SK-N-SH (cell line): ENCODE data around the gene MRPS27. TPM values are rescaled to one million over a fixed set of nuclear protein-coding genes. Genes with fewer than 3 reads are reported as not detected.

ENCODE experiments used
- CTCF ChIA-PET: fragments of 300-600, 350-600 bp; formaldehyde crosslinking; extraction: SDS; loops from one replicate; lab custom pipeline; 2021; lab: Yijun Ruan, JAX
- POLR2A ChIA-PET: fragments of 350-600 bp; sonication (Branson Sonifier 250); formaldehyde crosslinking; extraction: SDS; loops from one replicate; lab custom pipeline; 2020; ENCODE audit warnings: antibody characterized with exemption, inconsistent platforms; lab: Yijun Ruan, JAX
- DNase-seq: peaks from one replicate; pipeline ENCODE4 v3.0.0; 2012
- H2AFZ ChIP-seq: fragments of 200-600 bp; sonication (generic); 2 replicates; pipeline ENCODE4 v1.8.1; 2016; ENCODE audit warnings: antibody characterized with exemption, mild to moderate bottlenecking, low read depth
- H3F3A ChIP-seq: fragments of 200-600 bp; sonication (generic); replicated peaks from 2 replicates; pipeline ENCODE3; 2016; ENCODE audit warnings: antibody characterized with exemption, mild to moderate bottlenecking; ENCODE audit not compliant: insufficient read depth
- H3K27ac ChIP-seq, 2 experiments: fragments of 200-500 bp in 1 of 2; fragments of 200-600 bp in 1 of 2; sonication (Bioruptor generic) in 1 of 2; sonication (generic), shearing (Covaris generic) in 1 of 2; 2 replicates each; pipeline versions ENCODE4 v1.5.1 to v1.6.1; 2014 to 2016; ENCODE audit warnings: low read depth in 2 of 2, inconsistent platforms in 1 of 2, low read length in 1 of 2, mild to moderate bottlenecking in 1 of 2, mixed read lengths in 1 of 2
- H3K27me3 ChIP-seq: fragments of 200-600 bp; sonication (generic), shearing (Covaris generic); 2 replicates; pipeline ENCODE4 v1.6.1; 2016; ENCODE audit warnings: mixed run types; ENCODE audit not compliant: insufficient read depth
- H3K36me3 ChIP-seq, 2 experiments: fragments of 200-500 bp in 1 of 2; fragments of 200-600 bp in 1 of 2; sonication (Bioruptor generic) in 1 of 2; sonication (generic) in 1 of 2; replicated peaks in 1 of 2; 2 replicates each; pipeline versions ENCODE3 to v1.5.1; 2014 to 2016; ENCODE audit warnings: low read length in 1 of 2, mild to moderate bottlenecking in 1 of 2; ENCODE audit not compliant: insufficient read depth in 2 of 2, control insufficient read depth in 1 of 2
- H3K4me1 ChIP-seq, 2 experiments: fragments of 200-500 bp in 1 of 2; fragments of 200-600 bp in 1 of 2; sonication (Bioruptor generic) in 1 of 2; sonication (generic), shearing (Covaris generic) in 1 of 2; 2 replicates each; pipeline versions ENCODE4 v1.5.1 to v1.6.1; 2014 to 2016; ENCODE audit warnings: low read depth in 1 of 2, low read length in 1 of 2, mixed run types in 1 of 2; ENCODE audit not compliant: insufficient read depth in 2 of 2, control insufficient read depth in 1 of 2
- H3K4me2 ChIP-seq: fragments of 200-600 bp; sonication (generic), shearing (Covaris generic); 2 replicates; pipeline ENCODE4 v1.6.1; 2017; ENCODE audit warnings: mixed run types
- H3K4me3 ChIP-seq, 2 experiments: fragments of 200-500 bp in 1 of 2; fragments of 200-600 bp in 1 of 2; sonication (Bioruptor generic) in 1 of 2; sonication (generic), shearing (Covaris generic) in 1 of 2; 2 replicates each; pipeline versions ENCODE4 v1.5.1 to v1.8.1; 2014 to 2016; ENCODE audit warnings: low read depth in 2 of 2, inconsistent platforms in 1 of 2, low read length in 1 of 2, mild to moderate bottlenecking in 1 of 2, mixed read lengths in 1 of 2, moderate library complexity in 1 of 2
- H3K79me2 ChIP-seq: fragments of 200-600 bp; sonication (generic); 2 replicates; pipeline ENCODE4 v1.8.1; 2017; ENCODE audit warnings: mild to moderate bottlenecking; ENCODE audit not compliant: insufficient read depth
- H3K9ac ChIP-seq: fragments of 200-600 bp; sonication (generic); 2 replicates; pipeline ENCODE4 v1.6.1; 2017; ENCODE audit warnings: mixed run types
- H3K9me2 ChIP-seq: fragments of 200-600 bp; sonication (generic); 2 replicates; pipeline ENCODE4 v1.6.1; 2017; ENCODE audit warnings: mixed run types
- H3K9me3 ChIP-seq: fragments of 200-600 bp; sonication (generic); 2 replicates; pipeline ENCODE4 v1.6.1; 2017; ENCODE audit warnings: mixed run types, mild to moderate bottlenecking, moderate library complexity
- H4K20me1 ChIP-seq: fragments of 200-600 bp; sonication (generic); 2 replicates; pipeline ENCODE4 v1.6.1; 2017; ENCODE audit warnings: mild to moderate bottlenecking, mixed run types; ENCODE audit not compliant: insufficient read depth
- CHD2 ChIP-seq: fragments of 150-350 bp; IDR thresholded peaks from 2 replicates; pipeline ENCODE4 v1.6.1; 2018; ENCODE audit warnings: low read length; ENCODE audit not compliant: partially characterized antibody
- EZH2phosphoT487 ChIP-seq: fragments of 200-600 bp; sonication (generic); IDR thresholded peaks from 2 replicates; pipeline ENCODE4 v1.6.1; 2017; ENCODE audit warnings: low read depth, mixed run types, mild to moderate bottlenecking, antibody characterized with exemption, moderate library complexity, borderline replicate concordance
- FOSL2 ChIP-seq: IDR thresholded peaks from 2 replicates; pipeline ENCODE4 v1.4.0; 2012; ENCODE audit warnings: low read depth, mild to moderate bottlenecking, moderate library complexity, borderline replicate concordance
- FOXM1 ChIP-seq: IDR thresholded peaks from 2 replicates; pipeline ENCODE4 v1.4.0; 2012; ENCODE audit warnings: low read depth, mild to moderate bottlenecking
- GABPA ChIP-seq: IDR thresholded peaks from 2 replicates; pipeline ENCODE4 v1.4.0; 2012; ENCODE audit warnings: low read depth, mild to moderate bottlenecking
- JUND ChIP-seq: IDR thresholded peaks from 2 replicates; pipeline ENCODE4 v1.4.0; 2012
- MEF2A ChIP-seq: IDR thresholded peaks from 2 replicates; pipeline ENCODE4 v1.4.0; 2012; ENCODE audit warnings: low read depth, borderline replicate concordance
- MXI1 ChIP-seq: IDR thresholded peaks from 2 replicates; pipeline ENCODE4 v1.6.1; 2012; ENCODE audit warnings: mild to moderate bottlenecking, low read depth, low read length, improper control_type of control experiment
- NFIC ChIP-seq: IDR thresholded peaks from 2 replicates; pipeline ENCODE4 v1.4.0; 2012; ENCODE audit warnings: borderline replicate concordance
- NRF1 ChIP-seq: IDR thresholded peaks from 2 replicates; pipeline ENCODE4 v1.6.1; 2012; ENCODE audit warnings: low read depth, mild to moderate bottlenecking, low read length
- POLR2AphosphoS5 ChIP-seq: IDR thresholded peaks from 2 replicates; pipeline ENCODE4 v1.6.1; 2012; ENCODE audit warnings: low read depth, low read length
- RCOR1 ChIP-seq: fragments of 150-350 bp; IDR thresholded peaks from 2 replicates; pipeline ENCODE4 v1.6.1; 2017; ENCODE audit warnings: antibody characterized with exemption, low read length
- RFX5 ChIP-seq: IDR thresholded peaks from 2 replicates; pipeline ENCODE4 v1.6.1; 2012; ENCODE audit warnings: mild to moderate bottlenecking, improper control_type of control experiment, low read length
- SIN3A ChIP-seq: IDR thresholded peaks from 2 replicates; pipeline ENCODE4 v1.6.1; 2012; ENCODE audit warnings: low read depth, mild to moderate bottlenecking, low read length, moderate library complexity, borderline replicate concordance
- TAF1 ChIP-seq: IDR thresholded peaks from 2 replicates; pipeline ENCODE4 v1.6.1; 2012; ENCODE audit warnings: low read depth, mild to moderate bottlenecking, low read length, moderate library complexity, borderline replicate concordance
- TCF12 ChIP-seq: IDR thresholded peaks from 2 replicates; pipeline ENCODE4 v1.4.0; 2012
- WGBS: methylation state at CpG from one replicate; pipeline ENCODE4 v1.1.6; 2017; ENCODE audit warnings: low lambda C conversion rate; 5-methylcytosine and 5-hydroxymethylcytosine counted together
- polyA plus RNA-seq, 3 experiments: library from polyadenylated mRNA; depleted of rRNA; stranded (reverse); fragments of >200 nt; gene quantifications; 2 replicates each; pipeline ENCODE4 v1.2.3, GENCODE V29; 2012
- TF ChIP-seq, protein P1 (sequence below): IDR thresholded peaks from 2 replicates; pipeline ENCODE4 v1.4.0; 2012; ENCODE audit warnings: low read depth, borderline replicate concordance
- TF ChIP-seq, protein P2 (sequence below): IDR thresholded peaks from 2 replicates; pipeline ENCODE4 v1.4.0; 2012; ENCODE audit warnings: low read depth, borderline replicate concordance
- TF ChIP-seq, protein P3 (sequence below): fragments of 150-350 bp; IDR thresholded peaks from 2 replicates; pipeline ENCODE4 v1.6.1; 2016; ENCODE audit warnings: mild to moderate bottlenecking, low read depth, low read length
- TF ChIP-seq, protein P4 (sequence below): fragments of 200-600 bp; sonication (generic); IDR thresholded peaks from 2 replicates; pipeline ENCODE4 v1.6.1; 2017; ENCODE audit warnings: antibody characterized with exemption, mild to moderate bottlenecking, moderate library complexity
- TF ChIP-seq, protein P5 (sequence below): IDR thresholded peaks from 2 replicates; pipeline ENCODE4; 2012

The MRPS27 gene
- polyA plus RNA-seq, 1 of the 3 experiments (the other 2 are of a cell fraction), result 37.5 TPM

DNA sequence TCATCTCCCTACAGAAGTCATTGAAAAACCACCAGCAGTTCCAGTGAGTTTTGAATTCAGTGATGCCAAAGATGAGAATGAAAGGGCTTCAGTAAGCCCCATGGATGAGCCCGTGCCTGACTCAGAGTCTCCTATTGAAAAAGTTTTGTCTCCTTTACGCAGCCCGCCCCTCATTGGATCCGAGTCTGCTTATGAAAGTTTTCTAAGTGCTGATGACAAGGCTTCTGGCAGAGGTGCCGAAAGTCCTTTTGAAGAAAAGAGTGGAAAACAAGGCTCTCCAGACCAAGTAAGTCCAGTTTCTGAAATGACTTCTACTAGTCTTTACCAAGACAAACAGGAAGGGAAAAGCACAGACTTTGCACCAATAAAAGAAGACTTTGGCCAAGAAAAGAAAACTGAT, 122.6 kb downstream of the MRPS27 start:
- Histone ChIP-seq H3K9me2 (no peaks in the 10 kb centered on the region), H2AFZ (no peak overlapping the region), H3K4me1 (peaks cover 0 to 9% of the 10 kb centered on the region in 2 experiments; a peak in 1 of 4 replicates), H3K36me3 (peaks cover 97 to 98% of the 10 kb centered on the region in 2 experiments), H3K4me3 (no peak overlapping the region), H3F3A (peaks cover 81% of the 10 kb centered on the region), H3K79me2 (peaks cover 100% of the 10 kb centered on the region), H4K20me1 (peaks cover 97% of the 10 kb centered on the region), H3K9me3 (no peaks in the 10 kb centered on the region), H3K9ac (no peak overlapping the region), H3K4me2 (no peak overlapping the region), H3K27me3 (no peaks in the 10 kb centered on the region), H3K27ac (no peak overlapping the region)
- TF ChIP-seq JUND (no peak), EZH2phosphoT487 (no peak), TAF1 (no peak), NRF1 (no peak), GABPA (no peak), RFX5 (no peak), FOSL2 (no peak), MXI1 (no peak), NFIC (no peak)
- TF ChIP-seq, protein P1, sequence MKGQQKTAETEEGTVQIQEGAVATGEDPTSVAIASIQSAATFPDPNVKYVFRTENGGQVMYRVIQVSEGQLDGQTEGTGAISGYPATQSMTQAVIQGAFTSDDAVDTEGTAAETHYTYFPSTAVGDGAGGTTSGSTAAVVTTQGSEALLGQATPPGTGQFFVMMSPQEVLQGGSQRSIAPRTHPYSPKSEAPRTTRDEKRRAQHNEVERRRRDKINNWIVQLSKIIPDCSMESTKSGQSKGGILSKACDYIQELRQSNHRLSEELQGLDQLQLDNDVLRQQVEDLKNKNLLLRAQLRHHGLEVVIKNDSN, result no peak
- TF ChIP-seq, protein P2, sequence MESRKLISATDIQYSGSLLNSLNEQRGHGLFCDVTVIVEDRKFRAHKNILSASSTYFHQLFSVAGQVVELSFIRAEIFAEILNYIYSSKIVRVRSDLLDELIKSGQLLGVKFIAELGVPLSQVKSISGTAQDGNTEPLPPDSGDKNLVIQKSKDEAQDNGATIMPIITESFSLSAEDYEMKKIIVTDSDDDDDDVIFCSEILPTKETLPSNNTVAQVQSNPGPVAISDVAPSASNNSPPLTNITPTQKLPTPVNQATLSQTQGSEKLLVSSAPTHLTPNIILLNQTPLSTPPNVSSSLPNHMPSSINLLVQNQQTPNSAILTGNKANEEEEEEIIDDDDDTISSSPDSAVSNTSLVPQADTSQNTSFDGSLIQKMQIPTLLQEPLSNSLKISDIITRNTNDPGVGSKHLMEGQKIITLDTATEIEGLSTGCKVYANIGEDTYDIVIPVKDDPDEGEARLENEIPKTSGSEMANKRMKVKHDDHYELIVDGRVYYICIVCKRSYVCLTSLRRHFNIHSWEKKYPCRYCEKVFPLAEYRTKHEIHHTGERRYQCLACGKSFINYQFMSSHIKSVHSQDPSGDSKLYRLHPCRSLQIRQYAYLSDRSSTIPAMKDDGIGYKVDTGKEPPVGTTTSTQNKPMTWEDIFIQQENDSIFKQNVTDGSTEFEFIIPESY, result no peak
- TF ChIP-seq, protein P3, sequence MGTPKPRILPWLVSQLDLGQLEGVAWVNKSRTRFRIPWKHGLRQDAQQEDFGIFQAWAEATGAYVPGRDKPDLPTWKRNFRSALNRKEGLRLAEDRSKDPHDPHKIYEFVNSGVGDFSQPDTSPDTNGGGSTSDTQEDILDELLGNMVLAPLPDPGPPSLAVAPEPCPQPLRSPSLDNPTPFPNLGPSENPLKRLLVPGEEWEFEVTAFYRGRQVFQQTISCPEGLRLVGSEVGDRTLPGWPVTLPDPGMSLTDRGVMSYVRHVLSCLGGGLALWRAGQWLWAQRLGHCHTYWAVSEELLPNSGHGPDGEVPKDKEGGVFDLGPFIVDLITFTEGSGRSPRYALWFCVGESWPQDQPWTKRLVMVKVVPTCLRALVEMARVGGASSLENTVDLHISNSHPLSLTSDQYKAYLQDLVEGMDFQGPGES, result no peak
- ChIA-PET POLR2A (no interaction called here), CTCF (interaction anchor here (0.5 to 2.2 kb wide), 2 partner anchors 12 to 415 kb away, joined by 3 to 5 read pairs; no protein-coding TSS in a partner anchor)
- WGBS, result 99% methylated on average over 5 of the region's 5 CpGs
- DNase-seq, result no peak

DNA sequence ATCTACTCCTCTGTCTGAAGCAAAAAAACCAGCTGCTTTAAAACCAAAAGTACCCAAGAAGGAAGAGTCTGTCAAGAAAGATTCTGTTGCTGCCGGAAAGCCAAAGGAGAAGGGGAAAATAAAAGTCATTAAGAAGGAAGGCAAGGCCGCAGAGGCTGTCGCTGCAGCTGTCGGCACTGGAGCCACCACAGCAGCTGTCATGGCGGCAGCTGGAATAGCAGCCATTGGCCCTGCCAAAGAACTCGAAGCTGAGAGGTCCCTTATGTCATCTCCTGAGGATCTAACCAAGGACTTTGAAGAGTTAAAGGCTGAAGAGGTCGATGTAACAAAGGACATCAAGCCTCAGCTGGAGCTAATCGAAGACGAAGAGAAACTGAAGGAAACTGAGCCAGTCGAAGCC, 124.5 kb downstream of the MRPS27 start:
- ChIA-PET POLR2A (no interaction called here), CTCF (interaction anchor here (1.2 to 2.2 kb wide), 3 partner anchors 34 to 413 kb away, joined by 3 to 5 read pairs (median 4); no protein-coding TSS in a partner anchor)
- no peak overlapping the region for H3K4me3 ChIP-seq
- no peaks in the 10 kb centered on the region for H3K27me3 ChIP-seq
- no peak overlapping the region for H2AFZ ChIP-seq
- peaks cover 98 to 100% of the 10 kb centered on the region in 2 experiments for H3K36me3 ChIP-seq
- peaks cover 100% of the 10 kb centered on the region for H3K79me2 ChIP-seq
- no peak overlapping the region for H3K9ac ChIP-seq
- WGBS, result 98% methylated on average over 10 of the region's 10 CpGs
- H3F3A ChIP-seq, result peaks cover 81% of the 10 kb centered on the region
- peaks cover 7 to 8% of the 10 kb centered on the region in 2 experiments; a peak in 3 of 4 replicates for H3K4me1 ChIP-seq
- H3K9me2 ChIP-seq, result no peaks in the 10 kb centered on the region
- no peaks in the 10 kb centered on the region for H3K9me3 ChIP-seq
- H3K4me2 ChIP-seq, result no peak overlapping the region
- peaks cover 98% of the 10 kb centered on the region for H4K20me1 ChIP-seq
- no peak for DNase-seq
- no peak overlapping the region; a peak in 1 of 4 replicates for H3K27ac ChIP-seq
- TF ChIP-seq NFIC (no peak), RCOR1 (no peak), POLR2AphosphoS5 (no peak), FOXM1 (no peak), CHD2 (no peak), TCF12 (no peak), SIN3A (no peak), TAF1 (no peak), MEF2A (no peak)
- TF ChIP-seq, protein P4, sequence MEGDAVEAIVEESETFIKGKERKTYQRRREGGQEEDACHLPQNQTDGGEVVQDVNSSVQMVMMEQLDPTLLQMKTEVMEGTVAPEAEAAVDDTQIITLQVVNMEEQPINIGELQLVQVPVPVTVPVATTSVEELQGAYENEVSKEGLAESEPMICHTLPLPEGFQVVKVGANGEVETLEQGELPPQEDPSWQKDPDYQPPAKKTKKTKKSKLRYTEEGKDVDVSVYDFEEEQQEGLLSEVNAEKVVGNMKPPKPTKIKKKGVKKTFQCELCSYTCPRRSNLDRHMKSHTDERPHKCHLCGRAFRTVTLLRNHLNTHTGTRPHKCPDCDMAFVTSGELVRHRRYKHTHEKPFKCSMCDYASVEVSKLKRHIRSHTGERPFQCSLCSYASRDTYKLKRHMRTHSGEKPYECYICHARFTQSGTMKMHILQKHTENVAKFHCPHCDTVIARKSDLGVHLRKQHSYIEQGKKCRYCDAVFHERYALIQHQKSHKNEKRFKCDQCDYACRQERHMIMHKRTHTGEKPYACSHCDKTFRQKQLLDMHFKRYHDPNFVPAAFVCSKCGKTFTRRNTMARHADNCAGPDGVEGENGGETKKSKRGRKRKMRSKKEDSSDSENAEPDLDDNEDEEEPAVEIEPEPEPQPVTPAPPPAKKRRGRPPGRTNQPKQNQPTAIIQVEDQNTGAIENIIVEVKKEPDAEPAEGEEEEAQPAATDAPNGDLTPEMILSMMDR, result no peak
- TF ChIP-seq, protein P5, sequence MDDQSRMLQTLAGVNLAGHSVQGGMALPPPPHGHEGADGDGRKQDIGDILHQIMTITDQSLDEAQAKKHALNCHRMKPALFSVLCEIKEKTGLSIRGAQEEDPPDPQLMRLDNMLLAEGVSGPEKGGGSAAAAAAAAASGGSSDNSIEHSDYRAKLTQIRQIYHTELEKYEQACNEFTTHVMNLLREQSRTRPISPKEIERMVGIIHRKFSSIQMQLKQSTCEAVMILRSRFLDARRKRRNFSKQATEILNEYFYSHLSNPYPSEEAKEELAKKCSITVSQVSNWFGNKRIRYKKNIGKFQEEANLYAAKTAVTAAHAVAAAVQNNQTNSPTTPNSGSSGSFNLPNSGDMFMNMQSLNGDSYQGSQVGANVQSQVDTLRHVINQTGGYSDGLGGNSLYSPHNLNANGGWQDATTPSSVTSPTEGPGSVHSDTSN, result no peak
- TF ChIP-seq, protein P1, result no peak
